Activated gamma-delta T cell treated with Interleukin-2 at 50 U/mL for 16 hours (primary cell): ENCODE data around the gene MTX1.
"Not testable (repeated sequence)": the region's sequence is repeated elsewhere in the genome, so short reads cannot be mapped to it uniquely, and the experiment has no call there.

Source experiments
- DNase-seq: peaks from one replicate; pipeline ENCODE4 v3.0.0-alpha.2; 2020

The MTX1 gene

GRCh38 chr1:155241841-155242264, 33.4 kb downstream of the MTX1 start:
- no peak for DNase-seq

GRCh38 chr1:155242805-155243358, 34.4 kb downstream of the MTX1 start:
- no peak for DNase-seq

- peak; percentile 96 for DNase-seq
Measured at GRCh38 chr1:155244368-155245162, 36.1 kb downstream of the MTX1 start.

DNA sequence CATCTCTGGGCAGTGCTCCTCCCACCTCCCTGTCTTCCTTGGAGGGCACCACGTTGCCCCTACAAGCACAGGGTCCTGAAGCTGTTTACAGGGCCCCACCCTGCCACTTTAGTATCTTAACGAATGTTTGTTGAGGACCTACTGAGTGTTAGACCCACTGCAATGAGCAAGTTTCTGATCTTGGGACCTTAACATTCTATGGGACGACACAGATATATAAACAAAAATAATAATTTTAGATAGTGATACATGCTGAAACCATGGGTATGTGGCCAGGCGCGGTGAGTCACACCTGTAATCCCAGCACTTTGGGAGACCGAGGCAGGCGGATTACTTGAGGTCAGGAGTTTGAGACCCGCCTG, 36.6 kb downstream of the MTX1 start:
- DNase-seq: no peak

DNA sequence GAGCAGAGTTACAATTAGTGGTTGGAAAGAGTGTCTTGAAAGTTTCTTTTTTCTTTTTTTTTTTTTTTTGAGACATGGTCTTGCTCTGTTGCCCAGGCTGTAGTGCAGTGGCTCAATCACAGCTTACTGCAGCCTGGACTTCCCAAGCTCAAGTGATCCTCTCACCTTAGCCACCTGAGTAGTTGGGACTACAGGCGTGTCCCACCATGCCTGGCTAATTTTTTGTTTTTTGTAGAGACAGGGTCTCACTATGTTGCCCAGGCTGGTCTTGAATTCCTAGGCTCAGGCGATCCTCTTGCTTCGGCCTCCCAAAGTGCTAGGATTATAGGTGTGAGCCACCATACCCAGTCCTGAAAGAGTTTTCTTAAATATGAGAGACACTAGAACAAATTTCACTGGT, 38.3 kb downstream of the MTX1 start:
- not testable (repeated sequence) for DNase-seq

DNA sequence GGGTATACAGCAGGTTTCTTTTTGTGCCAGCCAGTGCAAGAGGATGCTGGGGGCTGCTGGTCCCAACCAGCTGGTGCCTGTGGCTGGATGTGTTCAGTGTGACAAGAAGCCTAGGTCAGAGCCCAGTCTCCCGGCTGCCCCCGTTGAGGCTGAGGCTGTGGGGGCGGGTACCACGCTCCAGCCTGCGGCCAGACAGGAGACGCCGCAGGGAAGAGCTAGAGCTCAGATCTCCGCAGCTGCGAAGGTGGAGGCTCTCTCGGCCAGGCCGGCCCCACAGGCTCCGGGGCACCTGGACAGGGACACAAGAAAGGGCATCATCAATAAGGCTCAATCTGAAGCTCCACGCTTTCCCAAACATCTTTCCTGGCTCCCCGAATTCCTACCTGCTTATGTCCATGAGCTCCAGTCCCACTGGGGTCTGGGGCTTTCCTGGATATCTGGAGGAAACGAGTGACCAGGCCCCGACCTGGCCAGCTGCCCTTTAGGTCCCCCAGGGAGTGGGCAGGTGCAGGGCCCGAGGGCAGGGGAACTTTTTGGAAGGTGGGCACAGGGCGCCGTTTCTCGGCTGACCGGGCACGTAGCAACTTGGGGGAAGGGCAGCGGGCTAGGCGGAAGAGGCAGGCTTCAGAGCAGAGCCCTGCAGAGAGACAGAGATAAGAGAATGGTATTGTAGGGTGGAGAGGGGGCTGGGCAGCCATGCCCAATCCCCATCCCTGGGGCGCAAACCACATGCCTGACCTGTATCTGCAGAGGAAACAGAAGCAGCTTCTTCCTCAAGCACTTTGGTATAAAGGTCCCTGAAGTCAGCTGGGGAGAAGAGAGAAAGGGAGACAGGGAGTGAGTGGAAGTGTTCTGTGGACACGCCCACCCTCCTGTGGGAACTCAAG, 39.4 kb downstream of the MTX1 start:
- DNase-seq: no peak

GRCh38 chr1:155250246-155250632, 41.7 kb downstream of the MTX1 start:
- no peak for DNase-seq

DNA sequence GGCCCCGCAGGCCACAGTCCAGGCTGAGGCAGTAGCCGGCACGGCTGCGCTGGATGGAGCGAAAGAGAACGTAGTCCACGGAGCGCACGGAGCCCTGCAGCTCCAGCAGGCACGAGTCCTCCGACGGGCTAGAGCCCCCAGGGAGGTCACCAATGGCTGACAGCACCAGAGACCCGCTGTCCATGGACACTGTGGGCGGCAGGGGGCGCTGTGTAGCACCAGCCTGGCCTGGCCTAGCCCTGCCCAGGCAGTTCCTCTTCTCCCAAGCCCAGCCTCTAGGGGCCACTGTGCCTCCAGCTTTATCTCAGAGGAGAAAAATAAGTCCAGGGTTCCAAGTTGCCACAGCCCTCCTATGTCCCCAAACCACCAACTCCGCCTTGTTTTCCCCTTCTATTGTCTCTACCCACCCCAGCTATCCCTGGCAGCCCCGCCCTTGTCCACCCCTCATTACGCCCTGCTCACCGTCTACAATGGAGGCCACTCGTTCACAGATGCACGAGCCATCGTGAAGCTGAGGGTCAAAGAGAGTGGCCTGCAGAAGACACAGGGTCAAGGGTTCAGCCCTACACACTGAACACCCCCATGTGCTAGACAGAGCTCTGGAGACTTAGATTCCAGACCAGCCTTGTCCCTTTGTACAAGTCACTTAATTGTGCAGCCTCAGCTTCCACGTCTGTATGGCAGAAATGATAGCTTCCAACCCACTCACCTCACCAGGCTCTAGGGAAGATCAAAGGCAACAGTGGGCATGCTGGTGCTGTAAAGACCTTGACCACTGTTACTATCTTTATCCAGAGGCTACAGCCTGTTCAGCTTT, 42.3 kb downstream of the MTX1 start:
- peak; percentile 97 for DNase-seq

GRCh38 chr1:155251566-155251965, 43.1 kb downstream of the MTX1 start:
- no peak for DNase-seq

GRCh38 chr1:155253208-155253607, 44.7 kb downstream of the MTX1 start:
- DNase-seq: no peak

DNA sequence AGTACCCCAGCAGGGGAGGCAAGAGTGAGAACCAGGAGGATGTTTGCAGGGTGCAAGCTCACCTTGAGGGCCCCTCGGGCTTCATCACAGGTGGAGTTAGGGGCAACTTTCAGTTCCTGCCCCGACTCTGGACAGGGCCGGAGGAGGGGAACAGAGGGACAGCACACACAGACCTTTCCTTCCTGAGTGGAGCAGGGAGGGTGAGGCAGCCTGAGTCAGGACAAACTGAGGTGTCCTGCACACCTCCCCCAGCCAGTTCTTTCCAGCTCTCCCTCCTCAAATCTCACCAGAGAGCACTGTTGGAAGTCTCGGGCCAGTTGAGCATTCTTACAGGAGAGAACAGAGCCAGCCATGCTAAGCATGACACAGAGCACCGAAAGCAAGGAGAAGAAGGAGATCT, 45.3 kb downstream of the MTX1 start:
- DNase-seq: no peak

- DNase-seq: no peak
Measured at GRCh38 chr1:155254228-155254713, 45.8 kb downstream of the MTX1 start.

DNA sequence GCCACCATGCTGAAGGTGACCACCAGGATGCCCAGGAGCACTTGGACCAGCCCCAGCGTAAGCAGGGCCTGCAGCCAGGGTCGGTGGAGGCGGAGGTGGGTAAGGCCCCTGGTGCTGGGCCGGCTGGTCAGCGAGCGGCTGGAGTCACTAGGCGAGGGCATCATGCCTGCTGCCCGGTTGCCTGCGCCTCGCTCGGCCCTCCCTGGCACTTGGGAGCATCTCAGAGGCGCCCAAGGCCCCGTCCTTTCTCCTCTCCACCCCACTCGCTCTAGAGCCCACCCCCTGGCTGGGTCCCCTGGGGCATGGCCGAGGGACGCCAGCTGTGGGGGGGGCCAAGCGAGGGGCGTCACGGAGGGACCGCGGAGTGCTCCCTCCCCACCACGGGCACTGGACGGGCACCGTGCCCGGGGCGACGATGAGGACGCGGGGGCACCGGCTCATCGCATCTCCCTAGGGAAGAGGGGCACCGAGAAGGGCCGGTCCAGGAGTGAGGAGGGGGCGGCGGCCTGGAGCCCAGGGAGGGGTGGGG, 46.3 kb downstream of the MTX1 start:
- DNase-seq: no peak

DNA sequence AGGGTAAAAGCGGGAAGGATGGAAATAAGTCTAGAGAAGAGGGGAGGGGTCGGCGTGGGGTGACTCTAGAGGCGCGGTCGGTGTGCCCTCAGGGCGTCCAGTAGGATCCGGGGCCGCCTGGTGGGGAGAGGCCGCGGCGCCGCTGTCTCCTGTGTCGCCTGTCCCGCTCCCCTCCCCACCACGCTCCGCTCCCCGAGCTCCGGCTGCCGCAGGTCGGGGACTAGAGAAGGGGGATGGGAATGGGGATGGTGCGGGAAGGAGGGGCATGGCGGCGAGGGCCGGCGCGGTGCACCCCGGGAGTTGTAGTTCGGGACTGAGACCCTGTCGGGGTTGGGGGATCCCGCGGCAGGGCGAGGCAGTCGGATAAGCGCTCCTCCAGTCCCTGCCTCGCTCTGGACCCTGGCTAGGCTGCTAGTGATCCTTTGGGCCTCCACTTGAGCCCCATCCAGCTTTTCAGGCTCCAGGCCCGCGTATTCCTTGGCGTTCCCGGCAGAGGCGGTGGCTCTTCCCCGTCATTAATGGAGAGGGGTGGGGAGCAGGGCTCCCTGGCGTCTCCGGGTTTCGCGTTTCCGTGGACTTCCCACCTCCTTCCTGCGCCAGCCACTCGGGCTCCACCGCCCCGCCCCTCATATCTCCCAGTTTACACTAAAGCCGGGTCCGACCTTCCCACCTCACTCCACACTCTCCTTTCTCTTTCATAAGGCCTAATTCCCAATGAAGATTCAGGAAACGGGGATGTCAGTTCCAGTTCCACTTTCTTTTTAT, 46.9 kb downstream of the MTX1 start, which contains the start of gene ENTREP3:
ENTREP3 (minus strand) TSS at position 241 of the 765 bp plus-strand sequence. CDS start 606 bp downstream, outside the sequence.
- peak; percentile 59 for DNase-seq

DNA sequence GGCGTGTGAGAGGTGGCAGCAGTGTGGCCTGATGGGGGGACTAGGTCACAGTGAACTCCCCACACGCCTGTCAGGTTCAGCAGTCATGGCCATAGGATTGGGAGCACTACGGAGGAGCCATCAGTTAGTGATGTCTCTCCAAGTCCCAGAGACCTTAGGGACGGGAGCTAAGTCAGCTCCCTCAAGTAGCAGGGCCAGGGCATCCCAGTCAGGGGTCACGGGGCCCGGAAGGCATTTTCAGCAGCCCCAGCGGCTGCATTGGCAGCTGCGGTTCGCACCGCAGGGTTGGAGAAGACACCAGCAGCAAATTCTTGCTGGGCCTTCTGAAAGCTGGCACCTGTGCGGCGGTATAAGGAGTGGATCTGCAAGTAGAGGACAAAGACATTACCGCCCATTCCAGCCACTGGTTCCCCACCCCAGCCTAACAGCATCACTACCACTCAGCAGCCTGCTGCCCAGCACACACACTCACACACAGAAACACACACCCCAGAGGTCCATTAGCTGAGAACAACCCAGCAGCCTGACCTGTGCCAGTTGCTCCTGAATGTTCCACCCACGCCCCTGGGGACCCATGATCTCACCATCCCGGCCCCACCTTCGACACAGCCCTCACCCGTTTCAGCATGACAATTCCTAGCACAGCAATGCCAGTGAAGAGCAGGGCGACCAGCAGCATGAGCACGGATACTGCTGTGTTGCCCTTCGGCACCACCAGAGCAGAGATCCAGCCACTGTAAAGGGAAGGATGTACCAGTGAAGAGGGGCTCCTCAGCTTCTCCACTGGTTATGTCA, 47.8 kb downstream of the MTX1 start:
- DNase-seq: no peak

- no peak for DNase-seq
Measured at GRCh38 chr1:155260276-155260675, 51.8 kb downstream of the MTX1 start.

GRCh38 chr1:155261493-155261851, 53.0 kb downstream of the MTX1 start:
- DNase-seq: no peak

DNA sequence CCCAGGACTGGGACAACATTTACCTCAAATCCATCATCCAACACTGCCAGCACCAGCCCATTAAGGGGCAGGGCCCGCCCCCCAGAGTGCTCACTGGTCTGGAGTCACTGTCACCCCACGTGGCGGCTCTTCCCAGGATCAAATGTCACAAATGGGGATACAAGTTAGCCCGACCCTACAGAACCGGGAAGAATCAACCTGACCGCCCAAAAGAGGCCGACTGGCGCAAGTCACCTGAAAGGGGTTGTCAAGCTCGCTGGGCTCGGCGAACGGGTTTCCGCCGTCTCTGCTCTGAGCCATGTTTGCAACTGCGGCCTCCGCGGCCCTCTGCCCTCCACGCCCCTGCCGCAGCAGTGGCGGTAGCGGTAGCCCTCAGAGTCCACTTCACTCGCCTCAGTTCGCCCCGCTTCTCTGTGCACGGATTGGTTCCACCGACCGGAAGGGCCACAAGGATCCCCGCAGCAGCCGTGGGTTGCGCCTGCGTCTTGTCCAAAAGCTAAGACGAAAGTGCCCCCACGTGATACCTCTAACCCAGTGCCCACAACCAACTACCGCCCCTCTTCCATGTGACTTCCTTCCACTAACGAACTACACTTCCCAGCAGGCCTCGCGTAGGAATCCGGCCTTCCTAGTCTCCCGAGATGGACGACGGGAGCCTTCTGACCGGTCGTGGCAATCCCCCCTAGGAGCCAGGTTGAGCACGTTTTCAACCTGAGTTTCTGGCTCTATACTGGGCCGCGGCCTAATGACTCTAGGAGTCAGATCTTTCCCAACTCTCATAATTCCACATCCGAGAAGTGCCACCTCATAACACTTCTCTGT, 53.6 kb downstream of the MTX1 start, which contains the start of gene SCAMP3:
SCAMP3 (minus strand) TSS at position 509 of the 822 bp plus-strand sequence; CDS start at position 300, 209 bp downstream.
- peak; percentile 82 for DNase-seq

- DNase-seq: no peak
Measured at GRCh38 chr1:155263067-155263466, 54.6 kb downstream of the MTX1 start.
